Caco-2 (cell line): Measurements from ENCODE around the gene DNAH2. TPM values are rescaled to one million over a fixed set of nuclear protein-coding genes. Genes with fewer than 3 reads are reported as not detected.

ENCODE experiments used
- BruUV-seq: library from RNA; stranded (reverse); fragments of 400-500 nt; replicated peaks from 2 replicates; lab custom pipeline; 2021; lab: Mats Ljungman, UMichigan
- CTCF ChIA-PET: fragments of 300-600 bp; sonication (Branson Sonifier 250); formaldehyde crosslinking; loops from one replicate; lab custom pipeline; 2022; ENCODE audit warnings: antibody characterized with exemption; lab: Charles Lee
- POLR2A ChIA-PET: fragments of 300-600 bp; sonication (Branson Sonifier 250); formaldehyde crosslinking; loops from one replicate; lab custom pipeline; 2022; ENCODE audit warnings: antibody characterized with exemption; lab: Charles Lee
- DNase-seq, 2 experiments: peaks; one replicate each; pipeline versions ENCODE4 v3.0.0 to v3.0.0-alpha.2; 2020 to 2022
- H3K27me3 ChIP-seq: replicated peaks from 2 replicates; pipeline ENCODE4 v1.6.0; 2011; ENCODE audit warnings: low read length; ENCODE audit not compliant: control insufficient read depth, insufficient read depth
- H3K36me3 ChIP-seq: 2 replicates; pipeline ENCODE4 v1.5.1; 2011; ENCODE audit warnings: low read length; ENCODE audit not compliant: control insufficient read depth, insufficient read depth
- H3K4me1 ChIP-seq: fragments of 250-450 bp; sonication (Bioruptor Pico); 2 replicates; pipeline ENCODE4 v1.5.1; 2020; ENCODE audit warnings: mild to moderate bottlenecking
- H3K4me3 ChIP-seq: 2 replicates; pipeline ENCODE4 v1.5.1; 2011; ENCODE audit warnings: low read depth, mild to moderate bottlenecking, control low read depth, low read length
- H3K9me3 ChIP-seq: fragments of 250-450 bp; sonication (Bioruptor Pico); 2 replicates; pipeline ENCODE4 v1.5.1; 2020; ENCODE audit warnings: mild to moderate bottlenecking, moderate library complexity
- H3K27ac Mint-ChIP-seq: one replicate; pipeline ENCODE4 v1.8.0; 2022; ENCODE audit warnings: mixed read lengths; ENCODE audit not compliant: unreplicated experiment
- H3K27me3 Mint-ChIP-seq: one replicate; pipeline ENCODE4 v1.8.0; 2022; ENCODE audit warnings: mixed read lengths; ENCODE audit not compliant: insufficient read depth, unreplicated experiment
- H3K36me3 Mint-ChIP-seq: one replicate; pipeline ENCODE4 v1.8.0; 2022; ENCODE audit warnings: mild to moderate bottlenecking, mixed read lengths; ENCODE audit not compliant: insufficient read depth, unreplicated experiment
- H3K4me1 Mint-ChIP-seq: one replicate; pipeline ENCODE4 v1.8.0; 2022; ENCODE audit warnings: low read depth, mixed read lengths; ENCODE audit not compliant: unreplicated experiment
- H3K4me3 Mint-ChIP-seq: one replicate; pipeline ENCODE4 v1.8.0; 2022; ENCODE audit warnings: mild to moderate bottlenecking, moderate library complexity, mixed read lengths; ENCODE audit not compliant: unreplicated experiment
- H3K9me3 Mint-ChIP-seq: one replicate; pipeline ENCODE4 v1.8.0; 2022; ENCODE audit warnings: mixed read lengths; ENCODE audit not compliant: unreplicated experiment
- CTCF ChIP-seq, 2 experiments: fragments of 200-600 bp in 1 of 2; IDR thresholded peaks; 1 replicate in 1 of 2; 2 replicates in 1 of 2; pipeline versions ENCODE4 v1.5.1 to v1.8.0; 2011 to 2022; ENCODE audit warnings: antibody characterized with exemption in 1 of 2, control low read depth in 1 of 2, inconsistent platforms in 1 of 2, low read depth in 1 of 2, low read length in 1 of 2, mild to moderate bottlenecking in 1 of 2, moderate library complexity in 1 of 2; ENCODE audit not compliant: insufficient read depth in 1 of 2, severe bottlenecking in 1 of 2, unreplicated experiment in 1 of 2
- intact Hi-C: fragments of 100-400 bp; cut with micrococcal nuclease; formaldehyde crosslinking; loops from one replicate; pipeline ENCODE4 v1.10.0; 2022; ENCODE audit not compliant: unreplicated experiment
- total RNA-seq: library from RNA; stranded (reverse); gene quantifications from 2 replicates; pipeline ENCODE4 v1.2.3, GENCODE V29; 2022

Gene DNAH2
- total RNA-seq, 1 experiment from 2014 or later = 1.9 TPM

GRCh38 chr17:7849751-7850504 lies 132.4 kb downstream of the DNAH2 start:
- Histone ChIP-seq H3K36me3 (no peaks in the 10 kb centered on the region; the same call in none of the 2 replicates), H3K4me3 (no peak overlapping the region), H3K4me1 (no peaks in the 10 kb centered on the region; the same call in 1 of the 2 replicates), H3K27me3 (no peaks in the 10 kb centered on the region), H3K9me3 (no peaks in the 10 kb centered on the region)
- Mint-ChIP-seq H3K27me3 (no peaks in the 10 kb centered on the region), H3K27ac (no peak overlapping the region), H3K36me3 (peaks cover 65% of the 10 kb centered on the region), H3K9me3 (no peaks in the 10 kb centered on the region), H3K4me1 (no peaks in the 10 kb centered on the region), H3K4me3 (no peak overlapping the region)
- intact Hi-C loops = no loop called here
- no peak for TF ChIP-seq CTCF (IDR thresholded peaks at IDR 0.05; ENCODE audit: insufficient read depth in 1 of 2, low read depth in 1 of 2, low read length in 1 of 2, severe bottlenecking in 1 of 2, unreplicated experiment in 1 of 2)
- BruUV-seq = no TSS peak
- CTCF ChIA-PET = no interaction called here
- POLR2A ChIA-PET = no interaction called here
- DNase-seq = no peak

GRCh38 chr17:7850701-7851437 lies 133.3 kb downstream of the DNAH2 start:
- no peaks in the 10 kb centered on the region for H3K27me3 ChIP-seq
- peaks cover 64% of the 10 kb centered on the region for H3K36me3 Mint-ChIP-seq
- CTCF ChIA-PET = no interaction called here
- intact Hi-C loops = no loop called here
- H3K27me3 Mint-ChIP-seq = no peaks in the 10 kb centered on the region
- DNase-seq = no peak
- no peak overlapping the region for H3K27ac Mint-ChIP-seq
- TF ChIP-seq CTCF (IDR thresholded peaks at IDR 0.05; ENCODE audit: insufficient read depth in 1 of 2, low read depth in 1 of 2, low read length in 1 of 2, severe bottlenecking in 1 of 2, unreplicated experiment in 1 of 2) = no peak
- H3K9me3 ChIP-seq = no peaks in the 10 kb centered on the region
- no TSS peak for BruUV-seq
- H3K9me3 Mint-ChIP-seq = no peaks in the 10 kb centered on the region
- no peak overlapping the region for H3K4me3 Mint-ChIP-seq
- no peak overlapping the region for H3K4me3 ChIP-seq
- POLR2A ChIA-PET = no interaction called here
- H3K4me1 ChIP-seq = no peaks in the 10 kb centered on the region
- H3K36me3 ChIP-seq = no peaks in the 10 kb centered on the region; the same call in none of the 2 replicates
- H3K4me1 Mint-ChIP-seq = peaks cover 3% of the 10 kb centered on the region

GRCh38 chr17:7851438-7852261 lies 134.1 kb downstream of the DNAH2 start:
- peak; percentile 43 to 45 for TF ChIP-seq CTCF (IDR thresholded peaks at IDR 0.05; ENCODE audit: insufficient read depth in 1 of 2, low read depth in 1 of 2, low read length in 1 of 2, severe bottlenecking in 1 of 2, unreplicated experiment in 1 of 2)
- ChIA-PET CTCF (no interaction called here), POLR2A (no interaction called here)
- peaks cover 5% of the 10 kb centered on the region for H3K4me1 Mint-ChIP-seq
- no peaks in the 10 kb centered on the region for H3K9me3 ChIP-seq
- peak in 1 of 2 experiments; percentile 56 for DNase-seq
- no peaks in the 10 kb centered on the region for H3K9me3 Mint-ChIP-seq
- no peak overlapping the region for H3K4me3 Mint-ChIP-seq
- H3K27me3 ChIP-seq = no peaks in the 10 kb centered on the region
- intact Hi-C loops = no loop called here
- peaks cover 61% of the 10 kb centered on the region for H3K36me3 Mint-ChIP-seq
- no peaks in the 10 kb centered on the region for H3K4me1 ChIP-seq
- H3K4me3 ChIP-seq = no peak overlapping the region
- H3K27ac Mint-ChIP-seq = no peak overlapping the region
- no peaks in the 10 kb centered on the region for H3K27me3 Mint-ChIP-seq
- no TSS peak for BruUV-seq
- H3K36me3 ChIP-seq = no peaks in the 10 kb centered on the region; the same call in none of the 2 replicates
